Right lobe of liver (tissue), 6 donors: ENCODE measurements around the gene LRRC73. TPM values are rescaled to one million over a fixed set of nuclear protein-coding genes. Genes with fewer than 3 reads are reported as not detected.

ENCODE experiments used
- ATAC-seq, 4 donors: fragments of 200-7000 bp; cut with Tn5 transposase; one replicate each; pipeline ENCODE4 v1.9.1; 2020; ENCODE audit warnings: mild to moderate bottlenecking in 4 of 4, moderate library complexity in 4 of 4
- DNase-seq, 3 donors: peaks; one replicate each; pipeline ENCODE4 v3.0.0-alpha.2; 2020
- H3K27ac ChIP-seq, 3 donors: fragments of 200-600 bp; one replicate each; pipeline ENCODE4 v1.8.0; 2022
- H3K27me3 ChIP-seq, 2 donors: fragments of 200-600 bp; one replicate each; pipeline ENCODE4 v1.8.0; 2022
- H3K36me3 ChIP-seq, 4 donors: fragments of 200-600 bp; sonication (generic) in 1 of 4; one replicate each; pipeline versions ENCODE4 v1.5.1 to v1.8.0; 2017 to 2022; ENCODE audit warnings: control low read depth in 1 of 4
- H3K4me1 ChIP-seq, 4 donors: fragments of 200-600 bp; sonication (generic) in 1 of 4; one replicate each; pipeline versions ENCODE4 v1.5.1 to v1.8.0; 2017 to 2022; ENCODE audit warnings: control low read depth in 1 of 4
- H3K4me3 ChIP-seq, 3 donors: fragments of 200-600 bp; one replicate each; pipeline ENCODE4 v1.8.0; 2022
- H3K9me3 ChIP-seq, 4 donors: fragments of 200-600 bp; sonication (generic) in 1 of 4; one replicate each; pipeline versions ENCODE4 v1.5.1 to v1.8.0; 2017 to 2022; ENCODE audit warnings: control low read depth in 1 of 4
- POLR2A ChIP-seq: fragments of 450-650 bp; IDR thresholded peaks from one replicate; pipeline ENCODE4 v1.6.1; 2017; ENCODE audit warnings: antibody characterized with exemption, mild to moderate bottlenecking
- WGBS: methylation state at CpG from one replicate; pipeline ENCODE4 v1.1.6; 2018; ENCODE audit warnings: low coverage, low lambda C conversion rate; ENCODE audit not compliant: insufficient coverage; ENCODE audit errors: missing lambda C conversion rate; 5-methylcytosine and 5-hydroxymethylcytosine counted together
- intact Hi-C, 2 donors: fragments of 100-400 bp; cut with DNase I; formaldehyde crosslinking; loops; one replicate each; pipeline versions ENCODE4 v1.11.2 to v1.14.1; 2022
- total RNA-seq, 6 experiments: library from RNA; depleted of rRNA in 2 of 6; stranded (reverse); fragments of >200 nt in 2 of 6; fragmentation: NEBNext Ultra II Directional in 3 of 6; extraction: Animal tissue kit (Norgen Biotek cat#: 25700) in 3 of 6; gene quantifications; one replicate each; pipeline versions ENCODE4 v1.1.0 to v1.2.4, GENCODE V29; 2016 to 2023
- TF ChIP-seq, protein P1 (sequence below), 4 donors: fragments of 200-600 bp in 3 of 4; fragments of 450-650 bp in 1 of 4; IDR thresholded peaks; one replicate each; pipeline versions ENCODE4 v1.5.1 to v1.8.0; 2016 to 2022; ENCODE audit warnings: antibody characterized with exemption in 4 of 4, mild to moderate bottlenecking in 2 of 4
- donor health status: DM: no; HTN: yes; CAD: no.
- donor health status: DM: no; HTN: no; CAD: no.
- donor health status: DM: no; HTN: no; CAD: no.
- donor health status: DM: no; HTN: yes; CAD: no.
- donor health status: DM: no; HTN: yes; CAD: no.

The LRRC73 gene
- total RNA-seq, 6 experiments from 2014 or later: 0.12 to 0.43 (median 0.26) TPM; not detected in 1

DNA sequence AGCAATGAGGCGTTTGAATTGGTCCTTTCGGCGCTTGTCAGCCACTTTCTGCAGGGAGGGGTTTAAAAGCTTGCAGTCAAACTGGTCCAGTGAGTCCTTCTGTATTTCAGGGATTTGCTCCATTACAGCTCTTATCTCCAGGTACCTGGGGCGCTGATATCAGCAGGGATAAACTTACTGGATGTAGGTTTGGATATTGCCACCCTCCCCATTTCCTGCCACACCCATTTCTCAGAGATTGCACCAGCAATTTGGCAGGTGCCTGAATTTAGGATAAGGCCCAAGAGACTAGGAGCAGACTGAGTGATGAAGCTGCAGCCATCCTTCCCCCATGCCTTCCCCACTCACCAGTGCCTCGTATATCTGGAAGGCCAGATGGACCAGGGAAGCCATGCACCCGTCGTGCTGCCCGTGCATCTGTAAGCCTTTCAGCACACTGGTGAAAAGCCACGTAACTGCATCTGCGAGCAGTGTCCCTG is 14.4 kb upstream of the LRRC73 start:
- ATAC-seq (no peak), DNase-seq (no peak)
- Histone ChIP-seq H3K9me3 (no peaks in the 10 kb centered on the region), H3K27ac (no peak overlapping the region), H3K36me3 (peaks cover 7 to 93% (median 31%) of the 10 kb centered on the region in 4 donors), H3K4me3 (no peak overlapping the region), H3K27me3 (no peaks in the 10 kb centered on the region), H3K4me1 (no peaks in the 10 kb centered on the region)
- intact Hi-C loops: no loop called here
- 83% methylated on average over 7 of the region's 10 CpGs for WGBS
- TF ChIP-seq, protein P1, sequence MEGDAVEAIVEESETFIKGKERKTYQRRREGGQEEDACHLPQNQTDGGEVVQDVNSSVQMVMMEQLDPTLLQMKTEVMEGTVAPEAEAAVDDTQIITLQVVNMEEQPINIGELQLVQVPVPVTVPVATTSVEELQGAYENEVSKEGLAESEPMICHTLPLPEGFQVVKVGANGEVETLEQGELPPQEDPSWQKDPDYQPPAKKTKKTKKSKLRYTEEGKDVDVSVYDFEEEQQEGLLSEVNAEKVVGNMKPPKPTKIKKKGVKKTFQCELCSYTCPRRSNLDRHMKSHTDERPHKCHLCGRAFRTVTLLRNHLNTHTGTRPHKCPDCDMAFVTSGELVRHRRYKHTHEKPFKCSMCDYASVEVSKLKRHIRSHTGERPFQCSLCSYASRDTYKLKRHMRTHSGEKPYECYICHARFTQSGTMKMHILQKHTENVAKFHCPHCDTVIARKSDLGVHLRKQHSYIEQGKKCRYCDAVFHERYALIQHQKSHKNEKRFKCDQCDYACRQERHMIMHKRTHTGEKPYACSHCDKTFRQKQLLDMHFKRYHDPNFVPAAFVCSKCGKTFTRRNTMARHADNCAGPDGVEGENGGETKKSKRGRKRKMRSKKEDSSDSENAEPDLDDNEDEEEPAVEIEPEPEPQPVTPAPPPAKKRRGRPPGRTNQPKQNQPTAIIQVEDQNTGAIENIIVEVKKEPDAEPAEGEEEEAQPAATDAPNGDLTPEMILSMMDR (IDR thresholded peaks at IDR 0.05): no peak
- no peak for TF ChIP-seq POLR2A

DNA sequence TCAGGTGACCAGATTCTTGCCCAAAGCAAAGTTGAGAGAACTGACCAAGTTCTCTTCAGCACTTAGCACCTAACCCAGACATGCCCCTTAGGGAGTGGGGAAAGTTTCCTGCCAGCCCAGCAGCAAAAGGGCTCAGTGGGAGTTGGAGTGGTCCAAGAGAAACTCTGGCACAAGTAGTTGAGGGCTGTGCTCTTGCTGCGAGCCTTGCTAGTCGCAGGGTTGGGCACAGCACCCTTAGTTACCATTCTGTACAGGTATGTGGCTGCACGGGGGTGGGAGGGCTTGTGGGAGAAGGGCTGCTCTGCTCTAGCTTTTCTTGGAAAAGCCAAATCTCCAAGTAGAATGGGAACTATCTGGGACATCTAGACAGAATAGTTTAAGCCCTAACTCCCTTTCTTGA is 13.1 kb upstream of the LRRC73 start:
- DNase-seq: no peak
- WGBS: no CpG with 5 or more reads among the region's 3 CpGs
- peak in 1 of 4 donors; percentile 22 for ATAC-seq
- Histone ChIP-seq H3K27ac (no peak overlapping the region), H3K9me3 (no peaks in the 10 kb centered on the region), H3K36me3 (peaks cover 7 to 85% (median 29%) of the 10 kb centered on the region in 4 donors), H3K4me3 (no peak overlapping the region), H3K4me1 (peaks cover 0 to 3% (median 1%) of the 10 kb centered on the region in 4 donors), H3K27me3 (no peaks in the 10 kb centered on the region)
- intact Hi-C loops: no loop called here
- TF ChIP-seq POLR2A: no peak
- TF ChIP-seq, protein P1 (IDR thresholded peaks at IDR 0.05): no peak

DNA sequence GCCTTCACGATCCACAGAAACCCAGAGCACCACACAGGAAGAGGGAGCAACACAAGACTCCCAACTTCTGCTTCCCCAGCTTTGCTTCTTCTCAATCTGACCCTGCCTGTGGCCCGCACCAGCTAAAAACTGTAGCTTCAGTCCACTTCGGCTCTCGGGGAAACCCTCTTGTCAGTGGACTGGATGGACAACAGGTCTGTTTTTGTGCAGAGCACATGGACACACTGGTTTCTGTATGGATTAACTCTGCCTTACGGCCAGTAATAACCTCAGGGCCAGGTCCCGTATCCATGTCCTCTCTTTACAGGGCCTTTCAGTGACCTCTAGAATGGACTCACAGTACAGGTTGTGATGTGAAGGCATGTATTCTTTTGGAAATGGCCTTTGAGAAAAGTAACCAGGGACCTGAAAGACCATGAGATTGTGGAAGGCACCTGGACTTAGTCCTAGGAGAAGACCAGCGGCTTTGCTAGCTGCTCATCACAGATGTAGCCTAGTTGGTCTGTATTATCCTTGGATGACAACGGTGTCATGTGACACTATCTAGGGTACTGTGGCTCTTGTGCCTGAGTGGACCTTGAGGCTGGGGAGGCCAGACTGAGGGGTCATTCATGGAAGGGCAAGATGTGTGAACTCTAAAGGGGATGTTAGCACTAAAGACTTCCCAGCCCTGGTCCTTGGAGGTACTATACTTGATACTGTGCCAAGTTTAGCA is 12.6 kb upstream of the LRRC73 start:
- Histone ChIP-seq H3K4me3 (no peak overlapping the region), H3K36me3 (peaks cover 7 to 81% (median 24%) of the 10 kb centered on the region in 4 donors), H3K9me3 (no peaks in the 10 kb centered on the region), H3K4me1 (peaks cover 0 to 8% (median 4%) of the 10 kb centered on the region in 4 donors), H3K27ac (no peak overlapping the region), H3K27me3 (no peaks in the 10 kb centered on the region)
- TF ChIP-seq, protein P1 (IDR thresholded peaks at IDR 0.05): no peak
- TF ChIP-seq POLR2A: no peak
- 73% methylated on average over 6 of the region's 8 CpGs for WGBS
- intact Hi-C loops: no loop called here
- DNase-seq (no peak), ATAC-seq (no peak)

DNA sequence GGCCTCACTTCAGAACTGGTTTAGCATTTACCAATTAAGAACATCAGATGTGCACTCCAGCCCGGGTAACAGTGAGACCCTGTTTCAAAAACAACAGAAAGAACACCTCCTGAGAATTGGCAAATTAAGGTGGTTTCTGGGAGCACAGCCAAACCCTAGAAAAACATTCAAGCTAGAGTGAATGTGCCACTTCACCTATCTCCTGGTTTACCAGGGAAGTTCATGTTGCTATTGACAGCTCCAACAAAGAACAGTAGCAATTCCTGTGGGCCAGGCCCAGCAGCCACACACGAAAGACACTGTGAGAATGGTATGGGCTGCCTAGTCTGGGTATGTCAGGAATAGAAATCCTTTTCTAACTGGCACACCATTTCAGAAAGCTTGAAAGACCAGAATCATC is 11.7 kb upstream of the LRRC73 start:
- Histone ChIP-seq H3K36me3 (peaks cover 7 to 72% (median 24%) of the 10 kb centered on the region in 4 donors), H3K27ac (no peak overlapping the region), H3K9me3 (no peaks in the 10 kb centered on the region), H3K4me1 (peaks cover 0 to 11% (median 5%) of the 10 kb centered on the region in 4 donors), H3K27me3 (no peaks in the 10 kb centered on the region), H3K4me3 (no peak overlapping the region)
- TF ChIP-seq POLR2A: no peak
- TF ChIP-seq, protein P1 (IDR thresholded peaks at IDR 0.05): no peak
- ATAC-seq: no peak
- intact Hi-C loops: no loop called here
- 89% methylated on average over 2 of the region's 2 CpGs for WGBS
- no peak for DNase-seq
